ENCODE data around the gene MVB12B.

The MVB12B gene

GRCh38 chr9:126329476-126330275, 3.0 kb downstream of the MVB12B start:
- H3K27me3 ChIP-seq (ENCODE audit: insufficient read depth, poor library complexity, severe bottlenecking) = no peaks in the 10 kb centered on the region
- H3K4me3 ChIP-seq (replicated peaks; ENCODE audit: insufficient read depth, low read length) = no peak overlapping the region
- H3K27ac ChIP-seq (replicated peaks) = no peak overlapping the region
- TF ChIP-seq SPI1 (IDR thresholded peaks at IDR 0.05; ENCODE audit: borderline replicate concordance, low read depth) = no peak
- TF ChIP-seq REST (IDR thresholded peaks at IDR 0.05; ENCODE audit: insufficient replicate concordance, low read depth) = no peak
- no peak for TF ChIP-seq GABPA (IDR thresholded peaks at IDR 0.05; ENCODE audit: low read depth)
- no peak for TF ChIP-seq POLR2AphosphoS5 (IDR thresholded peaks at IDR 0.05; ENCODE audit: low read depth)
- TF ChIP-seq CTCF (IDR thresholded peaks at IDR 0.05; ENCODE audit: insufficient read depth, low read length) = no peak
- no peak for DNase-seq (ENCODE audit: low read depth in 1 of 2, low spot score in 1 of 2)

- H3K27me3 ChIP-seq (ENCODE audit: insufficient read depth, poor library complexity, severe bottlenecking) = no peaks in the 10 kb centered on the region
- no peak for DNase-seq (ENCODE audit: low read depth in 1 of 2, low spot score in 1 of 2)
- no peak overlapping the region for H3K4me3 ChIP-seq (replicated peaks; ENCODE audit: insufficient read depth, low read length)
- H3K27ac ChIP-seq (replicated peaks) = no peak overlapping the region
- TF ChIP-seq CTCF (IDR thresholded peaks at IDR 0.05; ENCODE audit: insufficient read depth, low read length) = no peak
- TF ChIP-seq REST (IDR thresholded peaks at IDR 0.05; ENCODE audit: insufficient replicate concordance, low read depth) = no peak
- TF ChIP-seq SPI1 (IDR thresholded peaks at IDR 0.05; ENCODE audit: borderline replicate concordance, low read depth) = no peak
- TF ChIP-seq POLR2AphosphoS5 (IDR thresholded peaks at IDR 0.05; ENCODE audit: low read depth) = no peak
- no peak for TF ChIP-seq GABPA (IDR thresholded peaks at IDR 0.05; ENCODE audit: low read depth)
These were observed 3.9 kb downstream of the MVB12B start for GRCh38 chr9:126330536-126330935.

- Histone ChIP-seq H3K27ac (replicated peaks) (no peak overlapping the region), H3K27me3 (ENCODE audit: insufficient read depth, poor library complexity, severe bottlenecking) (no peaks in the 10 kb centered on the region), H3K4me3 (replicated peaks; ENCODE audit: insufficient read depth, low read length) (no peak overlapping the region)
- no peak for TF ChIP-seq CTCF (IDR thresholded peaks at IDR 0.05; ENCODE audit: insufficient read depth, low read length)
- DNase-seq (ENCODE audit: low read depth in 1 of 2, low spot score in 1 of 2) = no peak
These were observed 5.5 kb downstream of the MVB12B start for GRCh38 chr9:126331964-126332748.
